GM20000 (cell line): ENCODE results near the gene GOT2.
A peak's percentile ranks its signal among the peaks of the same experiment; 100 is the strongest.
"Not testable (repeated sequence)": the region's sequence is repeated elsewhere in the genome, so short reads cannot be mapped to it uniquely, and the experiment has no call there.

ENCODE experiments used
- DNase-seq: peaks from one replicate; pipeline ENCODE4 v3.0.0; 2012; ENCODE audit warnings: low spot score
- CTCF ChIP-seq: IDR thresholded peaks from 2 replicates; pipeline ENCODE4 v1.5.1; 2012; ENCODE audit warnings: mild to moderate bottlenecking, control low read depth; ENCODE audit errors: extremely low read depth, missing control alignments

Gene GOT2

GRCh38 chr16:58665200-58665599 lies 68.9 kb downstream of the GOT2 start:
- no peak for TF ChIP-seq CTCF
- no peak for DNase-seq

GRCh38 chr16:58661199-58661830 lies 72.8 kb downstream of the GOT2 start:
- TF ChIP-seq CTCF = peak; percentile 62
- DNase-seq = peak; percentile 80

GRCh38 chr16:58659911-58660310 lies 74.2 kb downstream of the GOT2 start:
- not testable (repeated sequence) for DNase-seq

GRCh38 chr16:58658796-58659211 lies 75.3 kb downstream of the GOT2 start:
- no peak for DNase-seq

More at GRCh38 chr16:58658796-58659211, 75.3 kb downstream of the GOT2 start:
- TF ChIP-seq CTCF = no peak
